GM19463 (cell line): ENCODE results near the gene TNFAIP3.
"Not testable (repeated sequence)": the region's sequence is repeated elsewhere in the genome, so short reads cannot be mapped to it uniquely, and the experiment has no call there.

Experiments
- ATAC-seq: cut with Tn5 transposase; IDR thresholded peaks from one replicate; pipeline ENCODE4 v1.9.1; 2021; ENCODE audit warnings: mild to moderate bottlenecking, moderate library complexity; ENCODE audit not compliant: unreplicated experiment

TNFAIP3 gene

GRCh38 chr6:137877113-137877512 lies 10.1 kb downstream of the TNFAIP3 start:
- ATAC-seq = no peak

GRCh38 chr6:137877606-137878005 lies 10.5 kb downstream of the TNFAIP3 start:
- ATAC-seq = no peak

GRCh38 chr6:137878029-137878428 lies 11.0 kb downstream of the TNFAIP3 start:
- no peak for ATAC-seq

- ATAC-seq = no peak
These were observed 11.6 kb downstream of the TNFAIP3 start for GRCh38 chr6:137878486-137879285.

GRCh38 chr6:137879299-137879698 lies 12.2 kb downstream of the TNFAIP3 start:
- ATAC-seq = no peak

- no peak for ATAC-seq
These were observed 13.1 kb downstream of the TNFAIP3 start for GRCh38 chr6:137879885-137880745.

- no peak for ATAC-seq
These were observed 13.9 kb downstream of the TNFAIP3 start for GRCh38 chr6:137880746-137881521.

- no peak for ATAC-seq
These were observed 14.4 kb downstream of the TNFAIP3 start for GRCh38 chr6:137881522-137881886.

GRCh38 chr6:137882225-137882961 lies 15.3 kb downstream of the TNFAIP3 start:
- no peak for ATAC-seq

GRCh38 chr6:137883400-137884148 lies 16.5 kb downstream of the TNFAIP3 start:
- no peak for ATAC-seq

- no peak for ATAC-seq
These were observed 17.3 kb downstream of the TNFAIP3 start for GRCh38 chr6:137884149-137884909.

GRCh38 chr6:137884910-137885229 lies 17.8 kb downstream of the TNFAIP3 start:
- ATAC-seq = not testable (repeated sequence)

GRCh38 chr6:137886226-137886625 lies 19.2 kb downstream of the TNFAIP3 start:
- ATAC-seq = not testable (repeated sequence)

GRCh38 chr6:137890983-137891537 lies 24.0 kb downstream of the TNFAIP3 start:
- no peak for ATAC-seq

- no peak for ATAC-seq
These were observed 25.2 kb downstream of the TNFAIP3 start for GRCh38 chr6:137892271-137892708.

GRCh38 chr6:137893181-137893580 lies 26.1 kb downstream of the TNFAIP3 start:
- no peak for ATAC-seq

- ATAC-seq = no peak
These were observed 26.7 kb downstream of the TNFAIP3 start for GRCh38 chr6:137893726-137894125.

- ATAC-seq = not testable (repeated sequence)
These were observed 27.3 kb downstream of the TNFAIP3 start for GRCh38 chr6:137894378-137894777.
